Endothelial cell (in vitro differentiated cells): ENCODE results near the gene LDHB. TPM values are rescaled to one million over a fixed set of nuclear protein-coding genes. Genes with fewer than 3 reads are reported as not detected.
"Not testable (repeated sequence)": the region's sequence is repeated elsewhere in the genome, so short reads cannot be mapped to it uniquely, and the experiment has no call there.

Source experiments
- DNase-seq: peaks from one replicate; pipeline ENCODE4 v3.0.0; 2021; ENCODE audit warnings: low spot score
- H3K27ac Mint-ChIP-seq: one replicate; pipeline ENCODE4 v1.8.0; 2021; ENCODE audit warnings: mixed read lengths, inconsistent platforms; ENCODE audit not compliant: unreplicated experiment
- H3K27me3 Mint-ChIP-seq: one replicate; pipeline ENCODE4 v1.8.0; 2021; ENCODE audit warnings: mild to moderate bottlenecking, moderate library complexity, mixed read lengths, inconsistent platforms; ENCODE audit not compliant: unreplicated experiment
- H3K36me3 Mint-ChIP-seq: one replicate; pipeline ENCODE4 v1.8.0; 2021; ENCODE audit warnings: mild to moderate bottlenecking, low read depth, mixed read lengths, inconsistent platforms; ENCODE audit not compliant: unreplicated experiment
- H3K4me1 Mint-ChIP-seq: one replicate; pipeline ENCODE4 v1.8.0; 2021; ENCODE audit warnings: mild to moderate bottlenecking, mixed read lengths, inconsistent platforms; ENCODE audit not compliant: unreplicated experiment
- H3K4me3 Mint-ChIP-seq: one replicate; pipeline ENCODE4 v1.8.0; 2021; ENCODE audit warnings: mild to moderate bottlenecking, mixed read lengths, inconsistent platforms; ENCODE audit not compliant: unreplicated experiment
- H3K9me3 Mint-ChIP-seq: one replicate; pipeline ENCODE4 v1.8.0; 2021; ENCODE audit warnings: mixed read lengths, inconsistent platforms; ENCODE audit not compliant: unreplicated experiment
- total RNA-seq: library from RNA; stranded (reverse); fragmentation: NEBNext Ultra II Directional; extraction: Animal tissue kit (Norgen Biotek cat#: 25700); gene quantifications from one replicate; pipeline ENCODE4 v1.2.1, GENCODE V29; 2021; ENCODE audit not compliant: unreplicated experiment
- TF ChIP-seq, protein P1 (sequence below): fragments of 200-600 bp; sonication (generic); IDR thresholded peaks from one replicate; pipeline ENCODE4 v1.5.0; 2021; ENCODE audit warnings: antibody characterized with exemption; ENCODE audit not compliant: unreplicated experiment

Gene LDHB
- total RNA-seq, 1 donor from 2014 or later: 506 TPM

DNA sequence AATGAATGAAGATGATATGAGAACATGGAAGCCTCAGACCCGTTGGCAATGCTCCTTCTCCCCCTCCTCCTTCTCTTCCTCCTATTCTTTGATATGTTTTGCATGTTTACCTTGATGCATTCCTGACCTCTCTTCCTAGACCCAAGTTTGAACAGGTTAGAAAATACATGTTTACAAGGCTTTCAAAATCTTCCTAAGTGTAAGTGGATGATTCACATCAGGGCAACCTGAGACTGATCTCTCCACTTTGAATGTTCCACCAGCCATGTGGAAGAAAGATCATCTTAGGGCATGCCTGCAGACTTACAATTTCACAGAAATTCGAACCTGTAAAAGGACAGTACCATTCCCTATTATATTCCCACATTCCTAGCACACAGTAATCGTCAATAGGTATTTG is 18.0 kb upstream of the LDHB start:
- no peak for DNase-seq

DNA sequence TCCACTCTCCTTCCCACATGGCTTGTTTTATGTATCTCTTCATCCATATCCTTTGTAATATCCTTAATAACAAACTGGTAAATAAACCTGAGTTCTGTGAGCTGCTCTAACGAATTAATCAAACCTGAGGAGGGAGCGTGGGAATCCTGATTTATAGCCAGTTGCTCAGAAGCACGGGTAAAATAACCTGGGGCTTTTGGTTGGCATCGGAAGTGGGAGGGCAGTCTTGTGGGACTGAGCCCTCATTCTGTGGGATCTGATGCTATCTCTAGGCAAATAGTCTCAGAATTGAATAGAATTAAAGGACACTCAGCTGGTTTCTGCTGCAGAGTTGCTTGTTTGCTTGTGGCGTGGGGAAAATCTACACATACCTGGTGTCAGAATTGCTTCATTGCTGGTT is 17.5 kb upstream of the LDHB start:
- no peak overlapping the region for H3K4me3 Mint-ChIP-seq
- H3K27me3 Mint-ChIP-seq: peaks cover 5% of the 10 kb centered on the region
- H3K9me3 Mint-ChIP-seq: no peaks in the 10 kb centered on the region
- H3K27ac Mint-ChIP-seq: no peak overlapping the region
- H3K4me1 Mint-ChIP-seq: no peaks in the 10 kb centered on the region
- DNase-seq: no peak
- TF ChIP-seq, protein P1, sequence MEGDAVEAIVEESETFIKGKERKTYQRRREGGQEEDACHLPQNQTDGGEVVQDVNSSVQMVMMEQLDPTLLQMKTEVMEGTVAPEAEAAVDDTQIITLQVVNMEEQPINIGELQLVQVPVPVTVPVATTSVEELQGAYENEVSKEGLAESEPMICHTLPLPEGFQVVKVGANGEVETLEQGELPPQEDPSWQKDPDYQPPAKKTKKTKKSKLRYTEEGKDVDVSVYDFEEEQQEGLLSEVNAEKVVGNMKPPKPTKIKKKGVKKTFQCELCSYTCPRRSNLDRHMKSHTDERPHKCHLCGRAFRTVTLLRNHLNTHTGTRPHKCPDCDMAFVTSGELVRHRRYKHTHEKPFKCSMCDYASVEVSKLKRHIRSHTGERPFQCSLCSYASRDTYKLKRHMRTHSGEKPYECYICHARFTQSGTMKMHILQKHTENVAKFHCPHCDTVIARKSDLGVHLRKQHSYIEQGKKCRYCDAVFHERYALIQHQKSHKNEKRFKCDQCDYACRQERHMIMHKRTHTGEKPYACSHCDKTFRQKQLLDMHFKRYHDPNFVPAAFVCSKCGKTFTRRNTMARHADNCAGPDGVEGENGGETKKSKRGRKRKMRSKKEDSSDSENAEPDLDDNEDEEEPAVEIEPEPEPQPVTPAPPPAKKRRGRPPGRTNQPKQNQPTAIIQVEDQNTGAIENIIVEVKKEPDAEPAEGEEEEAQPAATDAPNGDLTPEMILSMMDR: no peak
- no peaks in the 10 kb centered on the region for H3K36me3 Mint-ChIP-seq

More for the DNA sequence above, 18.0 kb upstream of the LDHB start:
- Mint-ChIP-seq H3K27ac (no peak overlapping the region), H3K4me1 (no peaks in the 10 kb centered on the region), H3K27me3 (peaks cover 5% of the 10 kb centered on the region), H3K4me3 (no peak overlapping the region), H3K9me3 (no peaks in the 10 kb centered on the region), H3K36me3 (no peaks in the 10 kb centered on the region)
- TF ChIP-seq, protein P1: no peak

DNA sequence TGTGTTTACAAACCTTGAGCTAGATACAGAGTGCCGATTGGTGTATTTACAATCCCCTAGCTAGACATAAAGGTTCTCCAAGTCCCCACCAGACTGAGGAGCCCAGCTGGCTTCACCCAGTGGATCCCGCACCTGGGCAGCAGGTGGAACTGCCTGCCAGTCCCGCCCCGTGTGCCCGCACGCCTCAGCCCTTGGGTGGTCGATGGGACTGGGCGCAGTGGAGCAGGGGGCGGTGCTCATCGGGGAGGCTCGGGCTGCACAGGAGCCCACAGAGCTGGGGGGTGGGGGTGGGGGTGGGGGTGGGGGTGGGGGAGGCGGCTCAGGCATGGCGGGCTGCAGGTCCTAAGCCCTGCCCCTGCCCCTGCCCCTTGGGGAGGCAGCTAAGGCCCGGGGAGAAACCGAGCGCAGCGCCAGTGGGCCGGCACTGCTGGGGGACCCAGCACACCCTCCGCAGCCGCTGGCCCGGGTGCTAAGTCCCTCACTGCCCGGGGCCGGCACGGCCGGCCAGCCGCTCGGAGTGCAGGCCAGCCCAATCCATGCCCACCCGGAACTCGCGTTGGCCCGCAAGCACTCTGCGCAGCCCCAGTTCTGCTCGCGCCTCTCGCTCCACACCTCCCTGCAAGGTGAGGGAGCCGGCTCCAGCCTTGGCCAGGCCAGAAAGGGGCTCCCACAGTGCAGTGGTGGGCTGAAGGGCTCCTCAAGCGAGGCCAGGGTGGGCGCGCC is 16.3 kb upstream of the LDHB start:
- not testable (repeated sequence) for H3K4me3 Mint-ChIP-seq, H3K4me1 Mint-ChIP-seq, H3K27me3 Mint-ChIP-seq, H3K36me3 Mint-ChIP-seq, H3K27ac Mint-ChIP-seq, H3K9me3 Mint-ChIP-seq, DNase-seq

DNA sequence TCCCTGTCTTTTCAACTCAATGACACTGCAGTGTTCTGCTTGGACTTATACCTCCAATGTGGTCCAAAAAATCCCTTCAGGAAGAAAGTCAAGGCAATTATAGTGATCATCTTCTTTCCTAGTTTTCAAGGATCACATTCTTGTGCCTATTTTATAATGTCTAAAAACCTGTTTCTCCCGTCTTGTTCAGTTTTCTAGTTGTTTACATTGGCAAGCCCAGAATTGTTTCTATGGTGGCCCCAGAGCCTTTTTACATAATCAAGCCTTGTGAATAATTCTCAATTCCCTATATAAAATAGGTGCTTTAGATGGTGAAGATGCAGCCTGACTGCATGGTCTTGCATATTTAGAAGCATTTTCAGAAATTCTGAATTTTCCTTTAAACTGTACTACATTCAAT is 14.5 kb upstream of the LDHB start:
- Mint-ChIP-seq H3K27me3 (peaks cover 2% of the 10 kb centered on the region), H3K4me3 (no peak overlapping the region), H3K4me1 (no peaks in the 10 kb centered on the region), H3K9me3 (no peaks in the 10 kb centered on the region), H3K27ac (no peak overlapping the region), H3K36me3 (no peaks in the 10 kb centered on the region)
- DNase-seq: no peak
- TF ChIP-seq, protein P1: no peak

DNA sequence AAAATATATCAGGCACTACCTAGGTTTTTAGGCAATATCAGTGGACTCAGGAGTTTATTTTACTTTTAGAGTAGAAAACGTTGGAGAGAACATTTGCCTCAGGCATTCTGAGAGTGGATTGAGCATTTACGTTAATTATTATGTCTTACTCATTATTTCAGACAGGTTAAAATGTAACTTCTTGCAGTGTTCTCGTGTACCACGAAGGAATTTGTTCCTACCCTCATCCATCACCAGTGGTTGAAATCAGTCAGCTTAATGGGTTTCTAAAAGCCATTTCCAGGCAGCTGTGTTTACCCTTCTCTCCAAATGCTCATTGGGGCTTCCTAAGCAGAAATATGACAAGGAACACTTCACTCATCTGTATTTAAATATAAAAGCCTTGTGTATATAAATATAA is 9.1 kb upstream of the LDHB start:
- Mint-ChIP-seq H3K27ac (no peak overlapping the region), H3K9me3 (no peaks in the 10 kb centered on the region)

More for the DNA sequence above, 9.1 kb upstream of the LDHB start:
- Mint-ChIP-seq H3K4me1 (no peaks in the 10 kb centered on the region), H3K4me3 (no peak overlapping the region), H3K36me3 (no peaks in the 10 kb centered on the region), H3K27me3 (peaks cover 2% of the 10 kb centered on the region)
- DNase-seq: no peak
- TF ChIP-seq, protein P1: no peak
